A673 (cell line): ENCODE data around the gene DOCK4.

Source experiments
- EZH2 ChIP-seq: fragments of 200-600 bp; sonication (generic); IDR thresholded peaks from 2 replicates; pipeline ENCODE4 v1.6.1; 2017; ENCODE audit warnings: borderline replicate concordance, low read depth, mild to moderate bottlenecking, mixed read lengths, antibody characterized with exemption, low read length; ENCODE audit not compliant: poor library complexity, severe bottlenecking
- TF ChIP-seq, protein P1 (sequence below): fragments of 300-800, 200-600 bp; sonication (generic); conservative IDR thresholded peaks from 2 replicates; pipeline ENCODE4 v1.5.1; 2017; ENCODE audit warnings: low read depth, mild to moderate bottlenecking, antibody characterized with exemption, low read length, moderate library complexity, mixed read lengths

DNA sequence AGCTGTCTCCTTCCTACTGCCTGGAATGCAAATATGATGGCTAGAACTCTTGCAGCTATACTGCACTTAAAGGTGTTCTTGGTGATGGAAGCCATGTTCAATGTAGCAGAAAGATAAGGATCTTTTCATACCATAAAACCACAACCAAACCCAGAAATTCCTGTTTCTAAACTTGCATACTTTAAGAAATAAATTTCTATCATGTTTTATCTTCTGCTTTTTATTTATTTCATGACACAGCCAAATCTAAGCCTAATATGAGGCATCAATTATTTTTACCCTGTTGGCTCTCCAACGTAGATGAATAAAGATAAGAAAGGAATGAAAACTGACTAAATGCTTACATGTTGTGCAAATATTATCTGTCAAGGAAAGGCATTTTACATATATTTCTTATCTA, 224.1 kb downstream of the DOCK4 start:
- TF ChIP-seq, protein P1, sequence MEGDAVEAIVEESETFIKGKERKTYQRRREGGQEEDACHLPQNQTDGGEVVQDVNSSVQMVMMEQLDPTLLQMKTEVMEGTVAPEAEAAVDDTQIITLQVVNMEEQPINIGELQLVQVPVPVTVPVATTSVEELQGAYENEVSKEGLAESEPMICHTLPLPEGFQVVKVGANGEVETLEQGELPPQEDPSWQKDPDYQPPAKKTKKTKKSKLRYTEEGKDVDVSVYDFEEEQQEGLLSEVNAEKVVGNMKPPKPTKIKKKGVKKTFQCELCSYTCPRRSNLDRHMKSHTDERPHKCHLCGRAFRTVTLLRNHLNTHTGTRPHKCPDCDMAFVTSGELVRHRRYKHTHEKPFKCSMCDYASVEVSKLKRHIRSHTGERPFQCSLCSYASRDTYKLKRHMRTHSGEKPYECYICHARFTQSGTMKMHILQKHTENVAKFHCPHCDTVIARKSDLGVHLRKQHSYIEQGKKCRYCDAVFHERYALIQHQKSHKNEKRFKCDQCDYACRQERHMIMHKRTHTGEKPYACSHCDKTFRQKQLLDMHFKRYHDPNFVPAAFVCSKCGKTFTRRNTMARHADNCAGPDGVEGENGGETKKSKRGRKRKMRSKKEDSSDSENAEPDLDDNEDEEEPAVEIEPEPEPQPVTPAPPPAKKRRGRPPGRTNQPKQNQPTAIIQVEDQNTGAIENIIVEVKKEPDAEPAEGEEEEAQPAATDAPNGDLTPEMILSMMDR, result no peak
- no peak for TF ChIP-seq EZH2
